Hepatocyte (in vitro differentiated cells): ENCODE results near the gene BMP7. TPM values are rescaled to one million over a fixed set of nuclear protein-coding genes. Genes with fewer than 3 reads are reported as not detected.

Experiments used
- DNase-seq: peaks from one replicate; pipeline ENCODE4 v3.0.0-alpha.2; 2016; ENCODE audit warnings: low spot score
- H2AFZ ChIP-seq: fragments of 200-600 bp; sonication (generic); 2 replicates; pipeline ENCODE4 v1.6.0; 2016; ENCODE audit warnings: antibody characterized with exemption, mild to moderate bottlenecking
- H3K27ac ChIP-seq: fragments of 200-600 bp; sonication (generic); 2 replicates; pipeline ENCODE4 v1.5.1; 2016; ENCODE audit warnings: mild to moderate bottlenecking
- H3K27me3 ChIP-seq: fragments of 200-600 bp; sonication (generic); 2 replicates; pipeline ENCODE4 v1.6.1; 2016
- H3K36me3 ChIP-seq: fragments of 200-600 bp; sonication (generic); replicated peaks from 2 replicates; pipeline ENCODE4 v1.5.1; 2016; ENCODE audit warnings: low read depth; ENCODE audit not compliant: insufficient read depth
- H3K4me1 ChIP-seq: fragments of 200-600 bp; sonication (generic); 2 replicates; pipeline ENCODE4 v1.5.1; 2016; ENCODE audit warnings: mild to moderate bottlenecking, moderate library complexity; ENCODE audit not compliant: insufficient read depth
- H3K4me2 ChIP-seq: fragments of 200-600 bp; sonication (generic); 2 replicates; pipeline ENCODE4 v1.6.0; 2016
- H3K4me3 ChIP-seq: fragments of 200-600 bp; sonication (generic); 2 replicates; pipeline ENCODE4 v1.5.1; 2016; ENCODE audit warnings: mild to moderate bottlenecking
- H3K79me2 ChIP-seq: fragments of 200-600 bp; sonication (generic); 2 replicates; pipeline ENCODE4 v1.6.0; 2017; ENCODE audit warnings: mild to moderate bottlenecking
- H3K9me2 ChIP-seq: fragments of 200-600 bp; sonication (generic); replicated peaks from 2 replicates; pipeline ENCODE4 v1.6.0; 2017; ENCODE audit warnings: mild to moderate bottlenecking; ENCODE audit not compliant: insufficient read depth
- H3K9me3 ChIP-seq: fragments of 200-600 bp; sonication (generic); 2 replicates; pipeline ENCODE4 v1.5.1; 2016; ENCODE audit warnings: low read depth, mild to moderate bottlenecking
- H4K20me1 ChIP-seq: fragments of 200-600 bp; sonication (generic); 2 replicates; pipeline ENCODE4 v1.6.0; 2016; ENCODE audit warnings: mild to moderate bottlenecking; ENCODE audit not compliant: insufficient read depth, poor library complexity, severe bottlenecking
- CTCF ChIP-seq: fragments of 200-600 bp; sonication (generic); IDR thresholded peaks from 2 replicates; pipeline ENCODE4 v1.5.1; 2016; ENCODE audit warnings: antibody characterized with exemption, mild to moderate bottlenecking; ENCODE audit not compliant: poor library complexity
- EZH2 ChIP-seq: fragments of 200-600 bp; sonication (generic); IDR thresholded peaks from 2 replicates; pipeline ENCODE4 v1.6.1; 2016; ENCODE audit warnings: antibody characterized with exemption, mild to moderate bottlenecking, borderline replicate concordance
- EZH2phosphoT487 ChIP-seq: fragments of 200-600 bp; sonication (generic); IDR thresholded peaks from one replicate; pipeline ENCODE4 v1.6.1; 2018; ENCODE audit warnings: antibody characterized with exemption, mild to moderate bottlenecking, low read depth, moderate library complexity; ENCODE audit not compliant: unreplicated experiment, severe bottlenecking
- WGBS: methylation state at CpG from one replicate; pipeline ENCODE4 v1.1.6; 2016; ENCODE audit warnings: low lambda C conversion rate; ENCODE audit errors: missing lambda C conversion rate; 5-methylcytosine and 5-hydroxymethylcytosine counted together
- polyA plus RNA-seq: library from polyadenylated mRNA; unstranded; fragments of >200 nt; fragmentation: Nextera tagmentation; extraction: Ambion mirVana; gene quantifications from 2 replicates; pipeline ENCODE4 v1.2.1, GENCODE V29; 2016
- small RNA-seq: library from RNA; depleted of rRNA; stranded (forward); fragments of <200 nt; gene quantifications from one replicate; pipeline ENCODE3, GENCODE V24; 2014
- total RNA-seq: library from RNA; depleted of rRNA; stranded (reverse); fragments of >200 nt; gene quantifications from 2 replicates; pipeline ENCODE4 v1.2.3, GENCODE V29; 2014

Gene BMP7
- total and polyA plus RNA-seq, 2 experiments from 2014 or later = 9.1 to 14.8 TPM

GRCh38 chr20:57123504-57123903, 142.9 kb downstream of the BMP7 start:
- TF ChIP-seq CTCF (no peak), EZH2 (no peak), EZH2phosphoT487 (no peak)
- Histone ChIP-seq H3K9me2 (no peaks in the 10 kb centered on the region), H3K36me3 (no peaks in the 10 kb centered on the region), H3K4me2 (no peak overlapping the region), H4K20me1 (no peaks in the 10 kb centered on the region), H3K4me1 (peaks cover 24% of the 10 kb centered on the region), H3K9me3 (no peaks in the 10 kb centered on the region), H3K27me3 (no peaks in the 10 kb centered on the region), H3K4me3 (no peak overlapping the region), H3K27ac (peak overlapping the region; percentile 27), H3K79me2 (no peaks in the 10 kb centered on the region), H2AFZ (no peak overlapping the region)
- 95% methylated on average over 4 of the region's 4 CpGs for whole genome bisulfite sequencing
- DNase-seq = no peak

- Histone ChIP-seq H4K20me1 (no peaks in the 10 kb centered on the region), H3K4me2 (no peak overlapping the region), H3K79me2 (no peaks in the 10 kb centered on the region), H3K27ac (peak overlapping the region; percentile 27), H3K27me3 (no peaks in the 10 kb centered on the region), H2AFZ (no peak overlapping the region), H3K36me3 (no peaks in the 10 kb centered on the region), H3K9me2 (no peaks in the 10 kb centered on the region), H3K9me3 (no peaks in the 10 kb centered on the region), H3K4me3 (no peak overlapping the region), H3K4me1 (peaks cover 19% of the 10 kb centered on the region)
- 64% methylated on average over 7 of the region's 7 CpGs for WGBS
- no peak for DNase-seq
- TF ChIP-seq EZH2 = no peak
- TF ChIP-seq CTCF = no peak
- no peak for TF ChIP-seq EZH2phosphoT487
Measured at GRCh38 chr20:57122536-57123489, 143.6 kb downstream of the BMP7 start.

DNA sequence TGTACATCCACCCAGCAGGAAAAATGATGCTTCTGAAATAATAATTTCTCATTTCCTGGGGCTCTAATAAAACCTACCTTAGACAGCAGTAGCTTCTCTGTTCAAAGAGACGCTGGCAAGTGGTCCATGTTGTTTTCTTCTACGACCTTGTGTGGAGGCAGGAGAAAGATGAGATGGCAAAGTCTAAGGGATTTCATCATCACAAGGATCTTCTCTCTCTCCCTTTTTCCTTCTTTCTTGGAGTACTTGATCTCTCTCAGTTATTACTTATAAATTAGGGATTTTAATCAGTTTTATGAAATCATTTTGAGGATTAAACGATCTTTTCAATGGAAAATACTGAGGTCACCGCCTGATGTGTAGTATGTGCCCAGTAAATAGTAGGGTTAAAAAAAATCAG, 147.5 kb downstream of the BMP7 start:
- no peaks in the 10 kb centered on the region for H3K79me2 ChIP-seq
- H3K9me2 ChIP-seq = no peaks in the 10 kb centered on the region
- no peak overlapping the region for H2AFZ ChIP-seq
- no peaks in the 10 kb centered on the region for H3K9me3 ChIP-seq
- TF ChIP-seq EZH2phosphoT487 (no peak), EZH2 (no peak)
- H3K27me3 ChIP-seq = no peaks in the 10 kb centered on the region
- no peaks in the 10 kb centered on the region for H3K4me1 ChIP-seq
- no peak overlapping the region for H3K27ac ChIP-seq
- no peaks in the 10 kb centered on the region for H4K20me1 ChIP-seq
- WGBS = 89% methylated on average over 4 of the region's 4 CpGs
- no peak for DNase-seq
- no peak overlapping the region for H3K4me2 ChIP-seq
- H3K4me3 ChIP-seq = no peak overlapping the region
- no peaks in the 10 kb centered on the region for H3K36me3 ChIP-seq

Small RNAs within 50 kb of the gene (small RNA-seq; reads per million reads assigned to genes)
- gene RF00019 = not detected

Other genes starting within 250 kb of the BMP7 start
- gene SPO11, start 63.2 kb upstream of the BMP7 start, total RNA-seq = not detected in 2 replicates
- not detected in 2 replicates for gene SPO11, start 63.2 kb upstream of the BMP7 start, polyA plus RNA-seq
- 26.9 and 35.8 TPM in 2 replicates for gene RAE1, start 84.6 kb upstream of the BMP7 start, total RNA-seq
- gene RAE1, start 84.6 kb upstream of the BMP7 start, polyA plus RNA-seq = 36.3 and 43.3 TPM in 2 replicates
- gene RBM38, start 124.8 kb upstream of the BMP7 start, total RNA-seq = 16.1 and 18.1 TPM in 2 replicates
- gene RBM38, start 124.8 kb upstream of the BMP7 start, polyA plus RNA-seq = 15.6 and 19.6 TPM in 2 replicates